Stomach (tissue), 4 donors: ENCODE results near the gene PRKCE.

Experiments used
- POLR2A ChIP-seq, 4 donors: fragments of 450-650 bp; IDR thresholded peaks; one replicate each; pipeline ENCODE4 v1.6.1; 2016; ENCODE audit warnings: antibody characterized with exemption in 4 of 4, control low read depth in 2 of 4, mild to moderate bottlenecking in 1 of 4, moderate library complexity in 1 of 4
- POLR2AphosphoS5 ChIP-seq, 3 donors: sonication (generic); formaldehyde crosslinking; IDR thresholded peaks; one replicate each; pipeline ENCODE4 v1.6.1; 2016; ENCODE audit warnings: antibody characterized with exemption in 3 of 3
- TF ChIP-seq, protein P1 (sequence below), 7 experiments: fragments of 450-650 bp in 4 of 7; fragments of 200-600 bp in 3 of 7; sonication (generic) in 3 of 7; IDR thresholded peaks; one replicate each; pipeline ENCODE4 v1.5.1; 2016 to 2019; ENCODE audit warnings: antibody characterized with exemption in 7 of 7, control low read depth in 2 of 7, mild to moderate bottlenecking in 1 of 7

DNA sequence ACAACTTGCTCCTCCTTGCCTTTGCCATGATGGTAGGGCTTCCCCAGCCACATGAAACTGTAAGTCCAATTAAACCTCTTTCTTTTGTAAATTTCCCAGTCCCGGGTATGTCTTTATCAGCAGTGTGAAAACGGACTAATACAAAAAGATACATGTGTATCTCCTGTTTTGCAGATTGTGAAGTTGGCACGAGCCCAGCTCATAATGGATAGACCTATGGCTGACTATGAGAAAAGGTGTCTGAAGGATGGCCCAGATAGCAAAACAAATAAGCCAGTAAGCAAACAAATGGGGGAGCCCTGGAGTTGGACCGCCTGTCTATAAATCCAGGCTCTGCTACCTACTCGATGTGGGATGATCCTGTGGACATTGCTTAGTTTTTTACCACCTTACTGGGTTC lies 15.5 kb upstream of the PRKCE start:
- TF ChIP-seq POLR2A (IDR thresholded peaks at IDR 0.05) (no peak), POLR2AphosphoS5 (IDR thresholded peaks at IDR 0.05) (no peak)
- TF ChIP-seq, protein P1, sequence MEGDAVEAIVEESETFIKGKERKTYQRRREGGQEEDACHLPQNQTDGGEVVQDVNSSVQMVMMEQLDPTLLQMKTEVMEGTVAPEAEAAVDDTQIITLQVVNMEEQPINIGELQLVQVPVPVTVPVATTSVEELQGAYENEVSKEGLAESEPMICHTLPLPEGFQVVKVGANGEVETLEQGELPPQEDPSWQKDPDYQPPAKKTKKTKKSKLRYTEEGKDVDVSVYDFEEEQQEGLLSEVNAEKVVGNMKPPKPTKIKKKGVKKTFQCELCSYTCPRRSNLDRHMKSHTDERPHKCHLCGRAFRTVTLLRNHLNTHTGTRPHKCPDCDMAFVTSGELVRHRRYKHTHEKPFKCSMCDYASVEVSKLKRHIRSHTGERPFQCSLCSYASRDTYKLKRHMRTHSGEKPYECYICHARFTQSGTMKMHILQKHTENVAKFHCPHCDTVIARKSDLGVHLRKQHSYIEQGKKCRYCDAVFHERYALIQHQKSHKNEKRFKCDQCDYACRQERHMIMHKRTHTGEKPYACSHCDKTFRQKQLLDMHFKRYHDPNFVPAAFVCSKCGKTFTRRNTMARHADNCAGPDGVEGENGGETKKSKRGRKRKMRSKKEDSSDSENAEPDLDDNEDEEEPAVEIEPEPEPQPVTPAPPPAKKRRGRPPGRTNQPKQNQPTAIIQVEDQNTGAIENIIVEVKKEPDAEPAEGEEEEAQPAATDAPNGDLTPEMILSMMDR (IDR thresholded peaks at IDR 0.05): no peak
